Naive thymus-derived CD4-positive, alpha-beta T cell (primary cell): ENCODE data around the gene PFDN1. TPM values are rescaled to one million over a fixed set of nuclear protein-coding genes. Genes with fewer than 3 reads are reported as not detected.

ENCODE experiments used
- ATAC-seq: fragments of 150-1000 bp; cut with Tn5 transposase; 2 replicates; pipeline ENCODE4 v1.10.0; 2021; ENCODE audit warnings: mild to moderate bottlenecking, moderate library complexity
- CTCF ChIA-PET: fragments of 350-600 bp; sonication (Branson Sonifier 250); formaldehyde crosslinking; loops from one replicate; lab custom pipeline; 2021; ENCODE audit warnings: antibody characterized with exemption; lab: Charles Lee
- POLR2A ChIA-PET: fragments of 350-600 bp; sonication (Branson Sonifier 250); formaldehyde crosslinking; loops from one replicate; lab custom pipeline; 2021; ENCODE audit warnings: antibody characterized with exemption, inconsistent platforms; lab: Charles Lee
- DNase-seq, 9 donors: peaks; one replicate each; pipeline versions ENCODE4 v3.0.0 to v3.0.0-alpha.2; 2020 to 2022; ENCODE audit warnings: mixed read lengths in 1 of 9
- H3K27ac ChIP-seq: one replicate; pipeline ENCODE4 v1.7.0; 2013; ENCODE audit warnings: mild to moderate bottlenecking, low read depth, low read length, moderate library complexity
- H3K27me3 ChIP-seq, 2 donors: one replicate each; pipeline ENCODE4 v1.7.0; 2013; ENCODE audit warnings: low read length in 2 of 2, mild to moderate bottlenecking in 2 of 2, moderate library complexity in 2 of 2; ENCODE audit not compliant: control insufficient read depth in 2 of 2, insufficient read depth in 2 of 2
- H3K36me3 ChIP-seq, 3 experiments: 1 replicate in 2 of 3; 2 replicates in 1 of 3; pipeline ENCODE4 v1.7.0; 2013; ENCODE audit warnings: low read length in 3 of 3, mild to moderate bottlenecking in 3 of 3, moderate library complexity in 1 of 3; ENCODE audit not compliant: insufficient read depth in 3 of 3, control insufficient read depth in 2 of 3
- H3K4me1 ChIP-seq, 2 donors: one replicate each; pipeline ENCODE4 v1.7.0; 2013; ENCODE audit warnings: low read length in 2 of 2, mild to moderate bottlenecking in 2 of 2, moderate library complexity in 1 of 2; ENCODE audit not compliant: control insufficient read depth in 2 of 2, insufficient read depth in 2 of 2
- H3K4me3 ChIP-seq: 2 replicates; pipeline ENCODE4 v1.7.0; 2013; ENCODE audit warnings: mild to moderate bottlenecking, low read length
- H3K9me3 ChIP-seq, 3 experiments: 1 replicate in 2 of 3; 2 replicates in 1 of 3; pipeline ENCODE4 v1.7.0; 2013; ENCODE audit warnings: low read length in 3 of 3; ENCODE audit not compliant: control insufficient read depth in 2 of 3
- H3K27ac Mint-ChIP-seq, 9 donors: one replicate each; pipeline ENCODE4 v1.8.0; 2020 to 2022; ENCODE audit warnings: mixed read lengths in 9 of 9, mild to moderate bottlenecking in 8 of 9, moderate library complexity in 5 of 9, inconsistent platforms in 2 of 9
- H3K27me3 Mint-ChIP-seq, 5 donors: one replicate each; pipeline ENCODE4 v1.8.0; 2021 to 2022; ENCODE audit warnings: mixed read lengths in 5 of 5, mild to moderate bottlenecking in 1 of 5
- H3K36me3 Mint-ChIP-seq, 5 donors: one replicate each; pipeline ENCODE4 v1.8.0; 2020 to 2022; ENCODE audit warnings: mixed read lengths in 5 of 5, mild to moderate bottlenecking in 3 of 5, inconsistent platforms in 1 of 5
- H3K4me1 Mint-ChIP-seq, 7 donors: one replicate each; pipeline ENCODE4 v1.8.0; 2020 to 2022; ENCODE audit warnings: mixed read lengths in 7 of 7, mild to moderate bottlenecking in 3 of 7, inconsistent platforms in 1 of 7
- H3K4me3 Mint-ChIP-seq, 10 donors: one replicate each; pipeline ENCODE4 v1.8.0; 2020 to 2022; ENCODE audit warnings: mild to moderate bottlenecking in 10 of 10, mixed read lengths in 10 of 10, moderate library complexity in 6 of 10, inconsistent platforms in 2 of 10
- H3K9me3 Mint-ChIP-seq, 11 donors: one replicate each; pipeline ENCODE4 v1.8.0; 2020 to 2022; ENCODE audit warnings: mixed read lengths in 11 of 11, mild to moderate bottlenecking in 4 of 11, inconsistent platforms in 1 of 11, moderate library complexity in 1 of 11
- intact Hi-C, 2 donors: fragments of 100-400 bp; cut with micrococcal nuclease; formaldehyde crosslinking; loops; one replicate each; pipeline ENCODE4 v1.15.1; 2023
- polyA plus RNA-seq, 2 donors: library from polyadenylated mRNA; unstranded; fragments of 300-500 nt; fragmentation: Illumina TruSeq; gene quantifications; one replicate each; pipeline ENCODE4 v1.2.3, GENCODE V29; 2021
- total RNA-seq, 6 experiments: library from RNA in 5 of 6; stranded (reverse) in 5 of 6; gene quantifications; 1 replicate in 5 of 6; 2 replicates in 1 of 6; pipeline ENCODE4 v1.2.3 and lab custom pipeline; 2021 to 2026

Gene PFDN1
- total and polyA plus RNA-seq, 7 experiments from 2014 or later, result 24.8 to 139 (median 37.2) TPM

GRCh38 chr5:140240987-140241706, 61.8 kb downstream of the PFDN1 start:
- Mint-ChIP-seq H3K9me3 (no peaks in the 10 kb centered on the region), H3K27me3 (no peaks in the 10 kb centered on the region), H3K36me3 (peaks cover 0 to 9% (median 0%) of the 10 kb centered on the region in 5 donors), H3K4me3 (no peak overlapping the region), H3K4me1 (peaks cover 0 to 20% (median 17%) of the 10 kb centered on the region in 7 donors), H3K27ac (no peak overlapping the region)
- ATAC-seq, result no peak
- CTCF ChIA-PET, result interaction anchor here (0.6 to 14.4 kb wide), 3 partner anchors 9 to 108 kb away, joined by 3 to 262 read pairs (median 4); partner anchors contain the start of gene HBEGF
- no peak overlapping the region for H3K4me3 ChIP-seq
- peaks cover 0 to 14% of the 10 kb centered on the region in 2 donors for H3K4me1 ChIP-seq
- no peaks in the 10 kb centered on the region for H3K36me3 ChIP-seq
- H3K27ac ChIP-seq, result no peak overlapping the region
- H3K9me3 ChIP-seq, result no peaks in the 10 kb centered on the region
- no peaks in the 10 kb centered on the region for H3K27me3 ChIP-seq
- intact Hi-C loops, result loop anchor here (1.0 to 5.0 kb wide), 4 partner anchors 110 to 481 kb away; partner anchors contain the start of gene TMCO6 (in 1 of the 2)
- no peak for DNase-seq
- POLR2A ChIA-PET, result no interaction called here

- peaks cover 0 to 11% (median 8%) of the 10 kb centered on the region in 7 donors for H3K4me1 Mint-ChIP-seq
- H3K4me3 Mint-ChIP-seq, result no peak overlapping the region
- Histone ChIP-seq H3K36me3 (no peaks in the 10 kb centered on the region), H3K4me3 (no peak overlapping the region), H3K4me1 (peaks cover 0 to 7% of the 10 kb centered on the region in 2 donors), H3K27ac (no peak overlapping the region), H3K27me3 (no peaks in the 10 kb centered on the region), H3K9me3 (no peaks in the 10 kb centered on the region)
- intact Hi-C loops, result loop anchor here (1.0 to 5.0 kb wide), 4 partner anchors 111 to 482 kb away; partner anchors contain the start of gene TMCO6 (in 1 of the 2)
- H3K36me3 Mint-ChIP-seq, result peaks cover 0 to 6% (median 0%) of the 10 kb centered on the region in 5 donors
- ATAC-seq (peak; percentile 65), DNase-seq (peak in 8 of 9 donors; percentile 32 to 63 (median 47))
- H3K9me3 Mint-ChIP-seq, result no peaks in the 10 kb centered on the region
- H3K27ac Mint-ChIP-seq, result peak overlapping the region in 1 of 9 donors; percentile 36
- ChIA-PET POLR2A (no interaction called here), CTCF (interaction anchor here (0.6 to 14.4 kb wide), 8 partner anchors 8 to 482 kb away, joined by 3 to 262 read pairs (median 4); partner anchors contain the start of gene HBEGF)
- no peaks in the 10 kb centered on the region for H3K27me3 Mint-ChIP-seq
These were observed 62.8 kb downstream of the PFDN1 start for GRCh38 chr5:140239939-140240700.

GRCh38 chr5:140239461-140239860, 63.4 kb downstream of the PFDN1 start:
- H3K4me1 Mint-ChIP-seq, result peaks cover 0 to 4% (median 2%) of the 10 kb centered on the region in 7 donors
- no peak overlapping the region for H3K27ac Mint-ChIP-seq
- no peaks in the 10 kb centered on the region for H3K4me1 ChIP-seq
- intact Hi-C loops, result no loop called here
- H3K9me3 ChIP-seq, result no peaks in the 10 kb centered on the region
- CTCF ChIA-PET, result interaction anchor here (0.9 to 14.4 kb wide), 6 partner anchors 12 to 119 kb away, joined by 3 to 262 read pairs (median 4); partner anchors contain the start of gene HBEGF
- no peaks in the 10 kb centered on the region for H3K27me3 ChIP-seq
- H3K4me3 Mint-ChIP-seq, result no peak overlapping the region
- no peaks in the 10 kb centered on the region for H3K27me3 Mint-ChIP-seq
- H3K27ac ChIP-seq, result no peak overlapping the region
- POLR2A ChIA-PET, result no interaction called here
- H3K9me3 Mint-ChIP-seq, result no peaks in the 10 kb centered on the region
- DNase-seq (no peak), ATAC-seq (no peak)
- peaks cover 0 to 1% (median 0%) of the 10 kb centered on the region in 5 donors for H3K36me3 Mint-ChIP-seq
- no peak overlapping the region for H3K4me3 ChIP-seq
- no peaks in the 10 kb centered on the region for H3K36me3 ChIP-seq

GRCh38 chr5:140238756-140239155, 64.1 kb downstream of the PFDN1 start:
- intact Hi-C loops, result no loop called here
- Mint-ChIP-seq H3K4me1 (peaks cover 0 to 2% (median 0%) of the 10 kb centered on the region in 7 donors), H3K4me3 (no peak overlapping the region), H3K27me3 (peaks cover 0 to under 1% (median 0%) of the 10 kb centered on the region in 5 donors), H3K36me3 (no peaks in the 10 kb centered on the region), H3K9me3 (no peaks in the 10 kb centered on the region), H3K27ac (no peak overlapping the region)
- ChIA-PET CTCF (interaction anchor here (0.9 to 14.4 kb wide), 3 partner anchors 16 to 120 kb away, joined by 4 to 262 read pairs (median 12); partner anchors contain the start of gene HBEGF), POLR2A (no interaction called here)
- Histone ChIP-seq H3K27me3 (no peaks in the 10 kb centered on the region), H3K4me1 (no peaks in the 10 kb centered on the region), H3K9me3 (no peaks in the 10 kb centered on the region), H3K4me3 (no peak overlapping the region), H3K36me3 (no peaks in the 10 kb centered on the region), H3K27ac (no peak overlapping the region)
- DNase-seq (no peak), ATAC-seq (no peak)

- H3K36me3 Mint-ChIP-seq, result no peaks in the 10 kb centered on the region
- ATAC-seq, result no peak
- Histone ChIP-seq H3K27me3 (no peaks in the 10 kb centered on the region), H3K27ac (no peak overlapping the region), H3K9me3 (no peaks in the 10 kb centered on the region), H3K4me3 (no peak overlapping the region), H3K4me1 (no peaks in the 10 kb centered on the region), H3K36me3 (no peaks in the 10 kb centered on the region)
- no peak overlapping the region for H3K4me3 Mint-ChIP-seq
- H3K4me1 Mint-ChIP-seq, result peaks cover 0 to 2% (median 0%) of the 10 kb centered on the region in 7 donors
- DNase-seq, result no peak
- H3K9me3 Mint-ChIP-seq, result no peaks in the 10 kb centered on the region
- POLR2A ChIA-PET, result no interaction called here
- no peak overlapping the region for H3K27ac Mint-ChIP-seq
- intact Hi-C loops, result no loop called here
- H3K27me3 Mint-ChIP-seq, result peaks cover 0 to 5% (median 0%) of the 10 kb centered on the region in 5 donors
- CTCF ChIA-PET, result interaction anchor here (14.4 kb wide), 1 partner anchor 112 kb away, joined by 262 read pairs; the partner anchor contains the start of gene HBEGF
These were observed 65.9 kb downstream of the PFDN1 start for GRCh38 chr5:140236891-140237598.
